Femur (tissue), 1 donor: Measurements from ENCODE around the gene RHOBTB3.

Source experiments
- DNase-seq: peaks from one replicate; pipeline ENCODE4 v3.0.0-alpha.2; 2017

The RHOBTB3 gene

GRCh38 chr5:95770830-95771708, 39.9 kb downstream of the RHOBTB3 start:
- no peak for DNase-seq

GRCh38 chr5:95771892-95772291, 40.8 kb downstream of the RHOBTB3 start:
- no peak for DNase-seq

GRCh38 chr5:95773335-95774059, 42.4 kb downstream of the RHOBTB3 start:
- no peak for DNase-seq

GRCh38 chr5:95777441-95777840, 46.3 kb downstream of the RHOBTB3 start:
- no peak for DNase-seq

- DNase-seq = no peak
Observed at GRCh38 chr5:95778713-95779436, 47.7 kb downstream of the RHOBTB3 start.

- DNase-seq = no peak
Observed at GRCh38 chr5:95779611-95780010, 48.5 kb downstream of the RHOBTB3 start.

GRCh38 chr5:95780597-95780996, 49.5 kb downstream of the RHOBTB3 start:
- no peak for DNase-seq

- peak; percentile 78 for DNase-seq
Observed at GRCh38 chr5:95781101-95781583, 50.0 kb downstream of the RHOBTB3 start.

GRCh38 chr5:95782181-95782580, 51.0 kb downstream of the RHOBTB3 start:
- no peak for DNase-seq

- DNase-seq = no peak
Observed at GRCh38 chr5:95783661-95784060, 52.5 kb downstream of the RHOBTB3 start.

- DNase-seq = no peak
Observed at GRCh38 chr5:95784514-95785302, 53.6 kb downstream of the RHOBTB3 start.

- no peak for DNase-seq
Observed at GRCh38 chr5:95786821-95787418, 55.8 kb downstream of the RHOBTB3 start.

- DNase-seq = no peak
Observed at GRCh38 chr5:95788493-95788892, 57.4 kb downstream of the RHOBTB3 start.

GRCh38 chr5:95791751-95792150, 60.6 kb downstream of the RHOBTB3 start:
- no peak for DNase-seq

- no peak for DNase-seq
Observed at GRCh38 chr5:95794070-95794516, 63.0 kb downstream of the RHOBTB3 start.

- no peak for DNase-seq
Observed at GRCh38 chr5:95797301-95797700, 66.2 kb downstream of the RHOBTB3 start.

GRCh38 chr5:95798048-95798447, 66.9 kb downstream of the RHOBTB3 start:
- DNase-seq = no peak

- DNase-seq = no peak
Observed at GRCh38 chr5:95798545-95798944, 67.4 kb downstream of the RHOBTB3 start.

- DNase-seq = no peak
Observed at GRCh38 chr5:95799191-95799835, 68.2 kb downstream of the RHOBTB3 start.

GRCh38 chr5:95800553-95800952, 69.4 kb downstream of the RHOBTB3 start:
- no peak for DNase-seq

- no peak for DNase-seq
Observed at GRCh38 chr5:95801532-95801931, 70.4 kb downstream of the RHOBTB3 start.
